Superior temporal gyrus (tissue), 1 donor: ENCODE measurements around the gene GPR25.

ENCODE experiments used
- DNase-seq: peaks from one replicate; pipeline ENCODE4 v3.0.0-alpha.2; 2016; ENCODE audit errors: extremely low spot score

GPR25 gene

DNA sequence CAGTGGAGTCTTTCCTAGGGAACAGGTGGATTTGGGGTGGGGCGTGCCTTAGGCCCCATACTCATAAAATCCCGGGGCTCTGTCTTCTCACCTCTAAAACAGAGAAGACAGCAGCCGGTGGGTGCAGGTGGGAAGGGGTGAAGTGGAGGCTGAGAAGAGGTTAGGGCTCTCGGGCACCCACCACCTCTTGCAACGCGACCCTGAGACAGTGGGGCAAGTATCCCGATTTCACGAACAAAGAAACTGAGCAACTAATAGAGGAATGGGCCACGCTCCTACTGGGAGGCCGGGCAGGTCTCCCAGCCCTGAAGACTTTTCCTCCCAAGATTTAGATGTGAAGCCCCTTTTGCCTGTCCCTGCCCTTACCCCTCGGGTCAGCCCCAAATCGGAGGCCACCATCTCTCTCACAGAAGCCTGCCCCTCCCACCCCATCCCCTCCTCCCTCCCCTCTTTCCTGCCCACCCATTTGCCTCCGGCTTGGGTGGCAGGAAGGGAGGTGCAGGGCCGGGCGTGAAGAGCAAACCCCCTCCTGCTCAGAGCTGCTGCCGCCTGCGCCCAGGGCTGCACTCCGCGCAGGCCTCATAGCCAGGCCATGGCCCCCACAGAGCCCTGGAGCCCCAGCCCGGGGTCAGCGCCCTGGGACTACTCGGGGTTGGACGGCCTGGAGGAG is at the start of gene GPR25:
Gene GPR25, plus strand, starts transcription at position 536 of the 670 bp plus-strand sequence. Its CDS starts 57 bp downstream, at position 593.
- DNase-seq = no peak

GRCh38 chr1:200831091-200831490 is 41.7 kb upstream of the GPR25 start:
- DNase-seq = no peak

GRCh38 chr1:200834383-200834782 is 38.4 kb upstream of the GPR25 start:
- no peak for DNase-seq

DNA sequence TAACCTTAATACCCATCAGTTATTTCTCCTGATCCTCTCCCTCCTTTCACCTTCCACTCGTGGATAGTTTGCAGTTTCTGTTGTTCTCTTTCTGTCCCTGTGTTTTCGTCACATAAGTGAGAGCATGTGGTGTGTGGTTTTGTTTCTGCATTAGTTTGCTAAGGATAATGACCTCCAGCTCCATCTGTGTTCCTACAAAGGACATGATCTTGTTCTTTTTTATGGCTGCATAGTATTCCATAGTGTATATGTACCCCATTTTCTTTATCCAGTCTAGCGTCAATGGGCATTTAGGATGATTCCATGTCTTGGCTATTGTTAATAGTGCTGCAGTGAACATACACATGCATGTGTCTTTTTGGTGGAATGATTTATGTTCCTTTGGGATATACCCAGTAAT is 36.6 kb upstream of the GPR25 start:
- DNase-seq = no peak

- no peak for DNase-seq
Observed at GRCh38 chr1:200837931-200838571, 34.7 kb upstream of the GPR25 start.

DNA sequence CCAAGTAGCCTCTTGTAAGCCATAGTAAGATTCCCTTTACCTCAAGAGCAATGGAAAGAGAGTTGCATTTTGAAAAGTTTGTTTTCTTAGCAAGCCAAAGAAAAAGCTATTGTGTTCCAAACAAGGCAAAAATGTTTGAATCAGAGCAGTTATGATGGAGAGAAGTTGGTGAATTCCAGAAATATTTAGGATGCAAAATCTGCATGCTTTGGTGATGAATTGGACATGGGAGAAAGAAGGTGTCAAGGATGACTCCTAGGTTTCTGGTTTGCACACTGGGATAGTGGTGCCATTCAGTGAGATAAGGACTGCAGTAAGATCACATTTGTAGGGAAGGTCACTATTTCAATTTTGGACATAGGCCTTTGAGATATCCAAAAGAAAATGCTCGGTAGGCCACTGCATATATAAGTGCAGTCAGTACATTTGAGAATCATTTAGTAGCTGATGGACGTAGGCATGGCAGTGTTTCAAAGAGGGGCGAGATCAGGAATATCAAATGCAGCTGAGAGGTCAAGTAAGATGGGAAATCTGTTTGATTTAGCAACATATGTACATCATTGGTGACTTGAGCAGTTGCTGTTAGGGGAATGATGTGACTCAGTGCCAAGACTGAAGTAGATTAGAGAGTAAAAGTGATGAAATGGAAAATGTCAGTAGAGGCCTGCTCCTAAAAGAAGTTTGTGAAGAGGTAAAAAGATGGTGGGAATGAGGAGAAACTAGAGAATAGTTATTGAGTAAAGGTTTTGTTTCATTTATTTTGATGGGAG is 33.9 kb upstream of the GPR25 start:
- DNase-seq = no peak

DNA sequence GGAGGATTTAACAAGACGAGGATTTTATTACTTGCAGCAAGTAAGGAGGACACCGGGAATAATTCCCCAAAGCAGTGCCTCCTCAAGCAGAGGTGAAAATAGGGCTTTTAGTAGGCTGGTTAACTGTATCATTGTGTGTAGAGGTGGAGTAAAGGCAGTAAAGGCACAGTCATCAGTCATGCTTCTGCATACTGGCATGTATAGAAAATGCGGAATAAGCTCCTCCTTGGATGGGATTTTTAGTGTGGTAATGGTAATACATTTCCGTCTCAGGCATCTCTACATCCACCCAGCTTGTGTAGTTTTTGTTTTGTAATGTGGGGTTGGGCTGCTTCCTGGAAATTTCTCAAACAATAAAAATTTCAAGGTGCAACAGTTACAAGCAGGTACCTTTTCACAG is 27.4 kb upstream of the GPR25 start:
- DNase-seq = no peak

DNA sequence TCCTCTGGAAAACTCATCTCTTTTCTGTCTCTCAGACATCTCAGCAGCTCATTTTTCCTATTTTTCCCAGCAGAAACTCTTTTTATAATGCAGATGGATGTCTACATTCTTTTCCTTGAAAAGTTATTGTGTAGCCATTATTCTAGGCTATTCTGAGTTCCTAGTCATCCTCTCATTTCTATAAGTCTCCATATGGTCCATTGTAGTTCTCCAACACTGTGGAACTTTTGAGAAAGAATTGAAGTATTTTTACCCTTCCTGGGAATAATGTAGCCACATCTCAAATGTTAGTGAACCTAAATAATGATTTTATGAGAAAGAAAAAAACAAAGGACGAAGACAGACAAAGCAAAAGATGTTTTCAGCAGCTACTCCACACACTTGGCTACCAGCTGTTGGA is 26.4 kb upstream of the GPR25 start:
- no peak for DNase-seq

- DNase-seq = no peak
Observed at GRCh38 chr1:200849430-200849829, 23.4 kb upstream of the GPR25 start.

DNA sequence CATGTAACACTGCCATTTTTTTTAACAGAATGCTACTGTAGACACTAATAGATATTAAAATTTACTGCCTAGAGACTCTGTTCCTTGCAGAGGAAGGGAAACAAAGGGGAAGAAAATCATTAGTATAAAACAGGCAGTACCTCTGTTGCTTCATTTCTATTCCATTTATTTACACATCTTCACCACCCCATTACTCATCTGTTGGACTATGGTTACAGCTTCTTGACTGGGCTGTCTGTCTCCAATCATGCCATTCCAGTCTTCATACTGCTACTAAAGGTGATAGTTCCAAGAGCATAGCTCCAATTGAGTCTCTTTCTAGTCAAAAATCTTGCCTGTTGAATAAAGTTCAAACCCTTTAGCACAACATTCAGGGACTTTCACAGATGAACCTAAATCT is 22.2 kb upstream of the GPR25 start:
- DNase-seq = no peak

GRCh38 chr1:200856716-200857357 is 15.9 kb upstream of the GPR25 start:
- DNase-seq = no peak

- no peak for DNase-seq
Observed at GRCh38 chr1:200857804-200858203, 15.0 kb upstream of the GPR25 start.

- DNase-seq = no peak
Observed at GRCh38 chr1:200861937-200862647, 10.7 kb upstream of the GPR25 start.

- no peak for DNase-seq
Observed at GRCh38 chr1:200862713-200863415, 9.9 kb upstream of the GPR25 start.

- DNase-seq = no peak
Observed at GRCh38 chr1:200866116-200866515, 6.7 kb upstream of the GPR25 start.

DNA sequence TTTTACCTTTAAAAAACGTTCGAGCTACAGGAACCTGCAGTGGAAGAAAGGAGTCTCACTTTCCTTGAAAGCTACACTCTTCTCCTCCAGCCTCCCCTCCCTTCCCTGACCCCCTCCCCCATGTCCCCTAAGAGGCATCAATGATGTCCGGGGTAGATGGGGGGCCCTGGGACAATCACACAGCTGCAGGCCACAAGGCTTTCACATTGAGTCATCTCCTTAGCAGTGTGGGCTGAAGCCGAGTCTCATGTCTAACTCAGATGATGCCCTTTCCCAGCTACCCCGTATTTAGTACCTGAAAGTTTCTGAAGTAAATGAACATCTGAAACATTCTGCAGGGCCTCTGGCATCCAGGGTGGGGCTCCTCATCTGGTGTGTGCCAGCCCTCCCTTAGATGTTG is 6.3 kb upstream of the GPR25 start:
- no peak for DNase-seq

DNA sequence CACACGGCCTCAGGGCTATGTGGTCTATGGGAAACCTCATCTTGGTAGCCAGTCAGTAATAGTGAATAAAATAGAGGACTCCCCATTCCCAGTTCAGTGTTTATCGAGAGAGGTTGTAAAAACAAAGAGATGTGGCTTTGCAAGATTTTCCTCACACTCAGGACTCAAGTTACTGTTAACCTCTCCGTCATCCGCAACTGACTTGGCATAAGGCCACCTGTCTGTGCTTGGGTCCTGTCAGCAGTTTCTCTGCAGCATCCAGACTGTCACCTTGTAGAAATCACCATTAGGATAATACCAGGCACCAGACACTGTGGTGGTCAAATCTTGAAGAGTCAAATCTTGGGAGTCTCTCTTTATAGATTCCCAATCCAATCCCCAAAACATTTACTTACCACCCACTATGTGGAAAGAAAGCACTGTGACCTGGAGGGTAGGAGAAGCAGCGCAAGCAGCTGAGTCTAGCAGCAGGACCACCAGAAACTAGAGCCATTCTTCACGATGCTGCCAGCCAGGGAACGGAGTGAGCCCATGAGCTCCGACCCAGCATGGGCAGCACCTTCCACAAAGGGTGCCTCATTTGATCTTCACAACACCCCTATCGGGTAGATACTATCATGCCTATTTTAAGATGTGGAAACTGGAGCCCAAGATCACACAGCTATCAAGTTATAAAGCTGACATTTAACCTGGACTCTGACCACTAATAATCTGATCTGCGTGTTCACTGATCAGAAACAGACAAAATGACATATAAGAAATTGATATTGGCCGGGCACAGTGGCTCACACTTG is 5.6 kb upstream of the GPR25 start:
- DNase-seq = no peak

DNA sequence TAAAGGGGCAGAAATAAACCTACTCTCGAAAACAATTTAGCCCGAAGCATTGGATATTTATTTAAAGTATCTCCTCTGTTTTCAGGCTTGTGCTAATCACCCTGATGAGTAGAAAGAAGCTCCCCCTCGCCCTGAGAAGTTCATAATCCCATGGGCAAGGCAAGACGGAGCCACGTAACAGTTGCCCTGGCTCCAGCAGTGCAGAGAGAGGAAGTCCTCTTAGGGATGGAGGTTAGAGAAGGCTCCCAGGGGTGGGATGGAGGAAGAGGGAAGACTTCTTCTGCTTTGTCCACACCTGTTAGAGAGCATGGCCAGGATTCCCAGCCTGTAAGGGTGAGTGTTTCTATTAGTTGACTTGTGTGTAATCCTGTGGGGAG is 3.4 kb upstream of the GPR25 start:
- DNase-seq = no peak

GRCh38 chr1:200869753-200870391 is 2.9 kb upstream of the GPR25 start:
- DNase-seq = no peak

GRCh38 chr1:200873116-200873670 is 412 bp downstream of the GPR25 start:
- no peak for DNase-seq
